22Rv1 (cell line): ENCODE measurements around the gene TNFRSF19.

Experiments used
- ZFX ChIP-seq: fragments of 450-650 bp; IDR thresholded peaks from 2 replicates; pipeline ENCODE4 v1.6.1; 2017; ENCODE audit warnings: antibody characterized with exemption, borderline replicate concordance
- TF ChIP-seq, protein P1 (sequence below): fragments of 450-650 bp; IDR thresholded peaks from 2 replicates; pipeline ENCODE4 v1.5.1; 2017; ENCODE audit warnings: mild to moderate bottlenecking

DNA sequence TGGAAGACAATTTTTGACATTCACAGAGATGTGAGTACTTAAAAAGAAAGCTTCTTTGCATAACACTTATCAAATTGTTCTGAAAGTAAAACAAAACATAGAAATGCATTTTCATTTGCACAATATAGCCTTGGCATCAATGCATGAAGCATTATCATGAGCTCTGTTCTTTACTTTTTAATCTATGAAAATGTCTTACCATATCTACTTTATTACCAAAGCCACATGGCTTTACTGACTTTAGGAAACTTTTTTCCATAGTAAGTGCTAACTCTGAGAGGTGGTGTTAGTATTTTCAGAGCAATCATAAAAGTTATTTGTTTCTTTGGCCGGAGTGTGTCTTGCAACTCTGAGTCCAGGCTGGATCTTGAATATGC is 10.5 kb downstream of the TNFRSF19 start:
- TF ChIP-seq, protein P1, sequence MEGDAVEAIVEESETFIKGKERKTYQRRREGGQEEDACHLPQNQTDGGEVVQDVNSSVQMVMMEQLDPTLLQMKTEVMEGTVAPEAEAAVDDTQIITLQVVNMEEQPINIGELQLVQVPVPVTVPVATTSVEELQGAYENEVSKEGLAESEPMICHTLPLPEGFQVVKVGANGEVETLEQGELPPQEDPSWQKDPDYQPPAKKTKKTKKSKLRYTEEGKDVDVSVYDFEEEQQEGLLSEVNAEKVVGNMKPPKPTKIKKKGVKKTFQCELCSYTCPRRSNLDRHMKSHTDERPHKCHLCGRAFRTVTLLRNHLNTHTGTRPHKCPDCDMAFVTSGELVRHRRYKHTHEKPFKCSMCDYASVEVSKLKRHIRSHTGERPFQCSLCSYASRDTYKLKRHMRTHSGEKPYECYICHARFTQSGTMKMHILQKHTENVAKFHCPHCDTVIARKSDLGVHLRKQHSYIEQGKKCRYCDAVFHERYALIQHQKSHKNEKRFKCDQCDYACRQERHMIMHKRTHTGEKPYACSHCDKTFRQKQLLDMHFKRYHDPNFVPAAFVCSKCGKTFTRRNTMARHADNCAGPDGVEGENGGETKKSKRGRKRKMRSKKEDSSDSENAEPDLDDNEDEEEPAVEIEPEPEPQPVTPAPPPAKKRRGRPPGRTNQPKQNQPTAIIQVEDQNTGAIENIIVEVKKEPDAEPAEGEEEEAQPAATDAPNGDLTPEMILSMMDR: no peak
- TF ChIP-seq ZFX: no peak
